AG09319 (cell line): ENCODE results near the gene RIMS4.

ENCODE experiments used
- DNase-seq: peaks from one replicate; pipeline ENCODE4 v3.0.0-alpha.2; 2010; ENCODE audit warnings: low read depth; ENCODE audit errors: extremely low read depth
- CTCF ChIP-seq: IDR thresholded peaks from 2 replicates; pipeline ENCODE4 v1.5.1; 2011; ENCODE audit warnings: low read depth, mild to moderate bottlenecking, inconsistent platforms, low read length, moderate library complexity

Gene RIMS4

GRCh38 chr20:44752099-44752931 is 58.0 kb downstream of the RIMS4 start:
- no peak for TF ChIP-seq CTCF
- no peak for DNase-seq

DNA sequence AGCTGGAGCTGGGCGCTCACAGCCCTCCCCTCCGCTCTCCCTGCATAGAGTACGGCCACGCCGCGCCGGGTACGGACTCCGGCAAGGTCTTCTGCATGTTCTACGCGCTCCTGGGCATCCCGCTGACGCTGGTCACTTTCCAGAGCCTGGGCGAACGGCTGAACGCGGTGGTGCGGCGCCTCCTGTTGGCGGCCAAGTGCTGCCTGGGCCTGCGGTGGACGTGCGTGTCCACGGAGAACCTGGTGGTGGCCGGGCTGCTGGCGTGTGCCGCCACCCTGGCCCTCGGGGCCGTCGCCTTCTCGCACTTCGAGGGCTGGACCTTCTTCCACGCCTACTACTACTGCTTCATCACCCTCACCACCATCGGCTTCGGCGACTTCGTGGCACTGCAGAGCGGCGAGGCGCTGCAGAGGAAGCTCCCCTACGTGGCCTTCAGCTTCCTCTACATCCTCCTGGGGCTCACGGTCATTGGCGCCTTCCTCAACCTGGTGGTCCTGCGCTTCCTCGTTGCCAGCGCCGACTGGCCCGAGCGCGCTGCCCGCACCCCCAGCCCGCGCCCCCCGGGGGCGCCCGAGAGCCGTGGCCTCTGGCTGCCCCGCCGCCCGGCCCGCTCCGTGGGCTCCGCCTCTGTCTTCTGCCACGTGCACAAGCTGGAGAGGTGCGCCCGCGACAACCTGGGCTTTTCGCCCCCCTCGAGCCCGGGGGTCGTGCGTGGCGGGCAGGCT is 60.1 kb downstream of the RIMS4 start:
- no peak for DNase-seq
- peak; percentile 16 for TF ChIP-seq CTCF

GRCh38 chr20:44748005-44748370 is 62.4 kb downstream of the RIMS4 start:
- TF ChIP-seq CTCF, result peak; percentile 2
- DNase-seq, result no peak

DNA sequence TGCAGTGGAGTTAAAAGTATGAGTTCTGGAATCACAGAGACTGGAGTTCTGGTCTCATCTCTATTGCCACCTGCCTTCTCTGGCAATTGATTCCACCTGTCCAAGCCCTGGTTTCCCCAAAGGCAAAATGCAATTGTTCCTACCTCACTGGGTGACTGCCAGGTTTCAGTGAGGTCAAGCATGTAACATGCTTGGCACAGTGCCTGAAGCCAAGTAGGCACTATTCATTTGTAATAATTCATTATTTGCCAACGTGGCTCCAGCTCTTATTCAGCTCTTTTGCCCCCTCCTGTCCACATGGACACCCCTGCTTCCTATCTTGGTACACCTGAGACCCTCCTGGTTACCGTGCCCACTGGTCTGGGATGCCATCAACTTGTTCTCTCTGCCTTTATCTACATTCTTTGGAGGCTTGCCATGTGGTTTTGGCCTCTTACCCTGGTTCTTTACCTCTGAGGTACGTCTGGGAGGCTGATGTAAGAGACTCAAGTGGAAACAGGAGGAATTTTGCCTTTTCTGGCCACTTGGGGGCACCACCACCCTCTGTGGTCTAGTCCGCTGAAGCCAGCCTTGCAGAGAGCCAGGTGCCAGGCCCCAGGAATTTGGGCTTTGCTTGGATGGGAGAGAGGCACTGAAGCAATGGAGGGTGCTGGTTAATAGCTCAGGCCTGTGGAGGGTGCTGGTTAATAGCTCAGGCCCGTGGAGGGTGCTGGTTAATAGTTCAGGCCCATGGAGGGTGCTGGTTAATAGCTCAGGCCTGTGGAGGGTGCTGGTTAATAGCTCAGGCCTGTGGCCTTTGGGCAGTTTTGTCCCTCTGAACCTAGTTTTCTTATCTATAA is 63.0 kb downstream of the RIMS4 start:
- peak; percentile 76 for TF ChIP-seq CTCF
- no peak for DNase-seq

DNA sequence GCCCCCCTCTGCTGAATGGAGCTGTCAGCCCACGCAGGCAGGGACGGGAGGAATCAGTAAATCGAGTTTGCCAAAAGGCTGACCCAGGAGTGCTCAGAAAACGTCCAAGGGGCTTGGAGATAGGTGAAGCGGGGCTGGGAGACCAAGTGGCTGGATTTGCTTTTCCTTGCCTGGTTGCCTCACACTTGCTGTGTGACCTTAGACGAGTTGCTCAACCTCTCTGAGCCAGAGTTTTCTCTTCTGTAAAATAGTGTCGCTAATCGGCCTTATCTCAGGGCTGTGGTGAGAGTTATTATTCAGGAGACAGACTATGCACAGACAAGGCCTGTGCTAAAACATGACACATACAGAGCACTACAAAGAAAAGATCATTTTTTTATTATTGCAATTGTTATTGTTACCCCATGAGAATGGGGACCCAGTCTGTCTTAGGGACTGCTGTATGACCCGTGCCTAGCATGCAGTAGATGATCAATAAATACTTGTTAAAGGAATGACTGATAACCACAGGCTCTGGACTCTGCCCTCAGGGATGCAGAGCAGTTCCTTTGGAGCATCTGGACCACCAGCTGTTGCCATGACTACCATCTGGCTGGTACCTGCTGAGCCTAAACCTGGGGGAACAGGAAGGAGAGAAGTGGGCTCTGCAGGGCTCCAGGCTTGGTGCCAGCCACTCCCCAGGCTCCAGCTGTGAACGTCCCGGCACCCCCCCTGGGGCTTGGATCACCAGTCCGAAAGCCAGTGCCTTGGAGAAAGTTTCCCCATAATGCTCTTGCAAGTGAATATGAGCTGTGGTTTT is 63.8 kb downstream of the RIMS4 start:
- DNase-seq, result no peak
- TF ChIP-seq CTCF, result no peak

DNA sequence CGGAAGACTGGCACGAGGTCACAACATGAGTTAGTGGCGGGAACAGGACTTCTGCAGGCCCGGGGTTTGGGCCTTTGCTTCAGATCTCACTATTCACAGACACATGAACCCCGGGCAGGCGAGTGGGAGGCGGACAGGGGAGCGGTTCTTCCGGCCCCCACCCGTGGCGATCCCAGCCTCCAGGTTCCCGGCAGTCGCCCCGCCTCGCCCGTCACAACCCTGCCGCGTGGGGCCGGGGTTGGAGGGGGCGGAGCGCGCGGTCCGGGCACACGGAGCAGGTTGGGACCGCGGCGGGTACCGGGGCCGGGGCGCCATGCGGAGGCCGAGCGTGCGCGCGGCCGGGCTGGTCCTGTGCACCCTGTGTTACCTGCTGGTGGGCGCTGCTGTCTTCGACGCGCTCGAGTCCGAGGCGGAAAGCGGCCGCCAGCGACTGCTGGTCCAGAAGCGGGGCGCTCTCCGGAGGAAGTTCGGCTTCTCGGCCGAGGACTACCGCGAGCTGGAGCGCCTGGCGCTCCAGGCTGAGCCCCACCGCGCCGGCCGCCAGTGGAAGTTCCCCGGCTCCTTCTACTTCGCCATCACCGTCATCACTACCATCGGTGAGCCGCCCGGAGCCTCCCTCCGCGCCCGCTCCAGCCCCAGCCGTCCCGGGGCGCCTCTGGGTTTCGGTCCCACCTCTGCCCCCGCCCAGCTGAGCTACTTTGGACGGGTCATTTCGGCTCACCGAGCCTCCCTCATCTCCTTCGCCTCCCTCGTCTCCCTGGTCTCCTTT is 64.6 kb downstream of the RIMS4 start, which contains the start of gene KCNK15:
Gene KCNK15 (plus strand): TSS at position 268 of the 769 bp plus-strand sequence. CDS start 46 bp downstream, at position 314.
- no peak for TF ChIP-seq CTCF
- DNase-seq, result no peak
